HUES64 (cell line): ENCODE data around the gene TEKTIP1. TPM values are rescaled to one million over a fixed set of nuclear protein-coding genes. Genes with fewer than 3 reads are reported as not detected.

Source experiments
- H3K27ac ChIP-seq: 2 replicates; pipeline ENCODE4 v1.7.0; 2013; ENCODE audit warnings: low read depth, low read length, inconsistent platforms
- H3K27me3 ChIP-seq: 2 replicates; pipeline ENCODE4 v1.6.1; 2013; ENCODE audit warnings: mild to moderate bottlenecking, low read length; ENCODE audit not compliant: insufficient read depth
- H3K36me3 ChIP-seq: 2 replicates; pipeline ENCODE4 v1.6.1; 2013; ENCODE audit warnings: mild to moderate bottlenecking, low read length; ENCODE audit not compliant: insufficient read depth
- H3K4me1 ChIP-seq: 2 replicates; pipeline ENCODE4 v1.6.1; 2013; ENCODE audit warnings: mild to moderate bottlenecking, low read length, moderate library complexity; ENCODE audit not compliant: insufficient read depth
- H3K4me3 ChIP-seq: 2 replicates; pipeline ENCODE4 v1.5.1; 2013; ENCODE audit warnings: mild to moderate bottlenecking, low read length, moderate library complexity
- H3K9ac ChIP-seq: 2 replicates; pipeline ENCODE4 v1.6.1; 2013; ENCODE audit warnings: mild to moderate bottlenecking, low read depth, low read length
- H3K9me3 ChIP-seq: 2 replicates; pipeline ENCODE4 v1.6.1; 2013; ENCODE audit warnings: low read depth, low read length; ENCODE audit not compliant: insufficient read depth
- WGBS: fragments of 150-250, 120-280 bp; methylation state at CpG from one replicate; pipeline ENCODE4 v1.1.7; 2013; ENCODE audit warnings: missing lambda C conversion rate; 5-methylcytosine and 5-hydroxymethylcytosine counted together
- polyA plus RNA-seq, 2 experiments: library from polyadenylated mRNA; stranded (reverse); fragments of 50-300 nt; gene quantifications; one replicate each; pipeline ENCODE4 v1.2.3, GENCODE V29; 2013

The TEKTIP1 gene
- 0.45 TPM for polyA plus RNA-seq (2013, experiment 1 of 2)
- not detected for polyA plus RNA-seq (2013, experiment 2 of 2)

- Histone ChIP-seq H3K9me3 (no peaks in the 10 kb centered on the region), H3K4me3 (no peak within 1 kb of the TSS), H3K4me1 (no peaks in the 10 kb centered on the region), H3K36me3 (peaks cover 25% of the 10 kb centered on the region), H3K9ac (no peak within 1 kb of the TSS), H3K27ac (peak within 1 kb of the TSS; percentile 25; the same call in 1 of the 2 replicates), H3K27me3 (no peaks in the 10 kb centered on the region)
- 76% methylated on average over 28 of the region's 28 CpGs for WGBS
Measured at GRCh38 chr19:3538965-3539755, at the start of gene TEKTIP1. Gene TEKTIP1 (plus strand): TSS chr19:3539174. CDS start chr19:3539178, 4 bp downstream.

DNA sequence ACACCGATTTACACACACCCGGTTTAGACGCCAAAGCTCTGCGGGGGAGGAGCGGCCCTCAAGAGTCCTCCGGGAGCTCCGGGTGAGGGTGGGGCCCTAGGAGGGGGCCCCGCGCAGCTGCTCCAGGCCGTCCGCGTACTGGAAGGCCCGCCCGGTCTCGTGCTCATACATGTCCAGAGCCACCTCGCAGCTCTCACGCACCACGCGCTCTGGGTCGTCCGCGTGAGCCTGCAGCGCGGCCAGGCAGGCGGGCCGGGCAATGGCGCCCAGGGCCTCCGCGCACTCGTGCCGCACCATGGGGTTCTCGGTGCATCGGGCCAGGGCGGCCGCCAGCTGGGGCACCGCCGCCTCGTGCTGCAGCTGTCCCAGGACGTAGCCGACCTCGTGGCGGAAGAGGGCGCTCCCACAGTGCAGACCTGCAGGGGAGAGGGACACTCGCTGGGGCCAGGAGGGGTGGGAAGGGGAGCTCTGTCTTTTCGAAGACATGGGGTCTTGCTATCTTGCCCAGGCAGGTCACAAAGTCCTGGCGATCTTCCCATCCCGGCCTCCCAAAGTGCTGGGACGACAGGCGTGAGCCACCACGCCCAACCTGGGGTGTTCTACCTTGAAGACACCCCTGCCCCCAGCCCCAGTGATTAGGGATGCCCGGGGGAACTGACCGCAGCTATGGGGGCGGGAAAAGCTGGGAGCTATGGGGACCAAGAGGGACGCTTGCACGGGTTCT is 47.4 kb upstream of the TEKTIP1 start:
- Histone ChIP-seq H3K4me3 (no peak overlapping the region), H3K27ac (no peak overlapping the region), H3K27me3 (no peaks in the 10 kb centered on the region), H3K36me3 (peaks cover 45% of the 10 kb centered on the region), H3K9ac (no peak overlapping the region), H3K9me3 (no peaks in the 10 kb centered on the region), H3K4me1 (no peaks in the 10 kb centered on the region)
- 96% methylated on average over 55 of the region's 55 CpGs for WGBS

- peaks cover 52% of the 10 kb centered on the region for H3K36me3 ChIP-seq
- H3K4me3 ChIP-seq = no peak overlapping the region
- no peak overlapping the region for H3K27ac ChIP-seq
- H3K4me1 ChIP-seq = no peaks in the 10 kb centered on the region
- H3K9ac ChIP-seq = no peak overlapping the region
- H3K9me3 ChIP-seq = no peaks in the 10 kb centered on the region
- no peaks in the 10 kb centered on the region for H3K27me3 ChIP-seq
- 93% methylated on average over 45 of the region's 45 CpGs for WGBS
Measured at GRCh38 chr19:3492131-3492839, 46.7 kb upstream of the TEKTIP1 start.

DNA sequence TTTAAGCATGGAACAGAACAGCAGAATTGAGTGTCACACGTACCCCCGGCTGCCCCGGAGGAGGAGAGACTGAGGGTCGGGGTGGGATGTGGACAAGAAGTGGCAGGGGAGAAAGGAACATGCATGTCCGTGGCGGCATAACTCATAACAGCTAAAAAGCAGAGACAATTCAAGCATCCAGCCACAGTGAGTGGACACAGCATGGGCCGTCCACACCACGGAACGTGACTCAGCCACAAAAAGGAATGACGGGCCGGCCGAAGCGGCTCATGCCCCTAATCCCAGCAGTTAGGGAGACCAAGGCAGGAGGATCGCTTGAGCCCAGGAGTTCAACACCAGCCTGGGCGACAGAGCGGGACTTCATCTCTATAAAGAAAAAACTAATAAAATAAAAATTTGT is 46.1 kb upstream of the TEKTIP1 start:
- H3K4me3 ChIP-seq = no peak overlapping the region
- no peak overlapping the region for H3K9ac ChIP-seq
- H3K27ac ChIP-seq = no peak overlapping the region
- no peaks in the 10 kb centered on the region for H3K27me3 ChIP-seq
- H3K4me1 ChIP-seq = no peaks in the 10 kb centered on the region
- H3K9me3 ChIP-seq = no peaks in the 10 kb centered on the region
- peaks cover 54% of the 10 kb centered on the region for H3K36me3 ChIP-seq
- WGBS = 97% methylated on average over 14 of the region's 16 CpGs

GRCh38 chr19:3493651-3494050 is 45.3 kb upstream of the TEKTIP1 start:
- no peak overlapping the region for H3K4me3 ChIP-seq
- WGBS = 95% methylated on average over 14 of the region's 14 CpGs
- no peaks in the 10 kb centered on the region for H3K27me3 ChIP-seq
- H3K4me1 ChIP-seq = no peaks in the 10 kb centered on the region
- no peak overlapping the region for H3K27ac ChIP-seq
- no peak overlapping the region for H3K9ac ChIP-seq
- H3K36me3 ChIP-seq = peaks cover 54% of the 10 kb centered on the region
- no peaks in the 10 kb centered on the region for H3K9me3 ChIP-seq

- H3K36me3 ChIP-seq = peaks cover 54% of the 10 kb centered on the region
- H3K27ac ChIP-seq = no peak overlapping the region
- H3K4me3 ChIP-seq = no peak overlapping the region
- H3K27me3 ChIP-seq = no peaks in the 10 kb centered on the region
- WGBS = 86% methylated on average over 15 of the region's 15 CpGs
- H3K9me3 ChIP-seq = no peaks in the 10 kb centered on the region
- no peak overlapping the region for H3K9ac ChIP-seq
- H3K4me1 ChIP-seq = no peaks in the 10 kb centered on the region
Measured at GRCh38 chr19:3494051-3494450, 44.9 kb upstream of the TEKTIP1 start.

GRCh38 chr19:3494559-3494958 is 44.4 kb upstream of the TEKTIP1 start:
- no peak overlapping the region for H3K4me3 ChIP-seq
- H3K27me3 ChIP-seq = no peaks in the 10 kb centered on the region
- H3K27ac ChIP-seq = no peak overlapping the region
- H3K4me1 ChIP-seq = no peaks in the 10 kb centered on the region
- peaks cover 54% of the 10 kb centered on the region for H3K36me3 ChIP-seq
- WGBS = 95% methylated on average over 18 of the region's 18 CpGs
- no peak overlapping the region for H3K9ac ChIP-seq
- no peaks in the 10 kb centered on the region for H3K9me3 ChIP-seq

DNA sequence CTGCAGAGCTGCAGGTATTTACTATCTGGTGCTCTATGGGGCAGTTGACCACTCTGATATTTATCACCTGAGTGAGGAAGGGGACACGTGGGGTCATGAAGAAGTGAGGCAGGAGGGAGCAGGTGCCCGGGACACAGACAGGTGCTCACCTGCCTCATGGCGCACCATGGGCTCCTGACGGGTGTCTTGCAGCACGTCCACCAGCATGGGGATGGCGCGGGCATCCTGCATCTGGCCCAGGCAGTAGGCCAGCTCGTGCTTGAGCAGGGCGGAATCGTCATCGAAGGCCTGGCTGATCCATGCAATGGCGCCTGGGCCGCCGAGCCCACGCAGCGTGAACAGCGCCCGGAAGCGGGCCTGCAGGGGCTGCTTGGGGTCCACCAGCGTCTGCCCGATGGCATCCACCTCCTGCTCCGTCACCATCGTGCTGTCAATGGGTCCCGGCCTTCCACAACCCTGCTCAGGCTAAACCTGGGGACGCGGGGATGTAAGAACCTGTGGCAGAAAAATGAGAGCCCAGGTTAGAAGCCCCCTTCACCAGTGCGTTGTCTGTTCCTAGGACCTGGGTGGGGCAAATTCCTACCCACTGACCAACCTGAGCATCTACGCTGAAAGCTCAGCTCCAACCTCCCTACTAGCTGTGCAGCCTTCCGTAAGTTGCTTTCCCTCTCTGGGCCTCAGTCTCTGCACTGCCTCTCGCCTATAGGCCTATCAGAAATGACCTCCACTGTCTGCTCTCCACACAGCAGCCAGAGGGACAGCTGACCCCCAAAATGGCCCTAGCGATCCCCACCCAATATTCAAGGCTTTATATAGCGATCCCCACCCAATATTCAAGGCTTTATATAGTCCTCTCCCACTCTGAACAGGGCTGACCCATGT is 42.3 kb upstream of the TEKTIP1 start:
- H3K4me3 ChIP-seq = no peak overlapping the region
- H3K27ac ChIP-seq = no peak overlapping the region
- no peaks in the 10 kb centered on the region for H3K27me3 ChIP-seq
- no peaks in the 10 kb centered on the region; the same call in 1 of the 2 replicates for H3K4me1 ChIP-seq
- H3K9me3 ChIP-seq = no peaks in the 10 kb centered on the region
- no peak overlapping the region for H3K9ac ChIP-seq
- peaks cover 48% of the 10 kb centered on the region for H3K36me3 ChIP-seq
- 96% methylated on average over 32 of the region's 32 CpGs for WGBS

DNA sequence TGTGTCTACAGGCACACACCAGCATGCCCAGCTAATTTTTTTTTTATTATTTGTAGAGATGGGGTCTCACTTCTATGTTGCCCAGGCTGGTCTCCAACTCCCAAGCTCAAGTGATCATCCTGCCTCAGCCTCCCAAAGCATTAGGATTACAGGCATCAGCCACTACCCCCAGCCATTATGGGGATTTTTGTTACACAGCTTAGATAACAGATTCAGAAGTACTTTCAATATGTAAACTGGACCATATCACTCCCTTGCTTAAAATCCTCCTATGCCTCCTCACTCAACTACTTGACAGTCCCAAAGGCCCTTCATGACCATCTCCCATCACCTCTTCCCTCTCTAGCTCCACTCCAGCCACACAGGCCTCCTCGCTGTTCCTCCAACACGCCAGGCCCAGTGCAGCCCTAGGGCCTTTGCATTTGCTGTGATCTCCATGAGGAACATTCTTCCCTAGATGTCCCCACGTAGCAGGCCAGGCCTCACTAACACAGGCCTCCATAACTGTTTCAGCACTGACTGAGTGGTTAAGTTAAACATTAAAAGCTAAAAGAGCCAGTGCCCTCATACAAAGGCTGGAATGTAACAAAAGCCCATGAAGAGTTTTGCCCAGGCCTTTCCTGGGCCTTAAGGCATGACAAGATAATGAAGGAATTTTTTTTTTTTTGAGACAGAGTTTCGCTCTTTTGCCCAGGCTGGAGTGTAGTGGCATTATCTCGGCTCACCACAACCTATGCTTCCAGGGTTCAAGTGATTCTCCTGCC is 41.0 kb upstream of the TEKTIP1 start:
- Histone ChIP-seq H3K9ac (no peak overlapping the region), H3K4me1 (no peaks in the 10 kb centered on the region; the same call in 1 of the 2 replicates), H3K27ac (no peak overlapping the region), H3K36me3 (peaks cover 37% of the 10 kb centered on the region), H3K27me3 (no peaks in the 10 kb centered on the region), H3K9me3 (no peaks in the 10 kb centered on the region), H3K4me3 (no peak overlapping the region)
- WGBS = 96% methylated on average over 5 of the region's 5 CpGs
